ENCODE results near the gene CACNA1H. TPM values are rescaled to one million over a fixed set of nuclear protein-coding genes. Genes with fewer than 3 reads are reported as not detected.

The CACNA1H gene
- total RNA-seq, 2 donors from 2014 or later: 67.3 to 79.2 TPM

GRCh38 chr16:1133810-1134520 lies 18.9 kb upstream of the CACNA1H start:
- intact Hi-C loops (cut with DNase I): no loop called here
- DNase-seq (ENCODE audit: low spot score): no peak

- intact Hi-C loops (cut with DNase I): no loop called here
- no peak for DNase-seq (ENCODE audit: low spot score)
Measured at GRCh38 chr16:1134776-1135458, 18.0 kb upstream of the CACNA1H start.

GRCh38 chr16:1135459-1135825 lies 17.5 kb upstream of the CACNA1H start:
- intact Hi-C loops (cut with DNase I): no loop called here

GRCh38 chr16:1137604-1138003 lies 15.3 kb upstream of the CACNA1H start:
- DNase-seq (ENCODE audit: low spot score): no peak
- intact Hi-C loops (cut with DNase I): no loop called here

More at GRCh38 chr16:1135459-1135825, 17.5 kb upstream of the CACNA1H start:
- no peak for DNase-seq (ENCODE audit: low spot score)

- no peak for DNase-seq (ENCODE audit: low spot score)
Measured at GRCh38 chr16:1140582-1141162, 12.2 kb upstream of the CACNA1H start.

GRCh38 chr16:1141191-1141590 lies 11.7 kb upstream of the CACNA1H start:
- no peak for DNase-seq (ENCODE audit: low spot score)
- intact Hi-C loops (cut with DNase I): no loop called here

More at GRCh38 chr16:1140582-1141162, 12.2 kb upstream of the CACNA1H start:
- intact Hi-C loops (cut with DNase I): no loop called here

- no peak for DNase-seq (ENCODE audit: low spot score)
- intact Hi-C loops (cut with DNase I): no loop called here
Measured at GRCh38 chr16:1141716-1142115, 11.2 kb upstream of the CACNA1H start.

GRCh38 chr16:1142911-1143310 lies 10.0 kb upstream of the CACNA1H start:
- intact Hi-C loops (cut with DNase I): no loop called here
- no peak for DNase-seq (ENCODE audit: low spot score)

GRCh38 chr16:1143761-1144450 lies 9.0 kb upstream of the CACNA1H start:
- intact Hi-C loops (cut with DNase I): no loop called here

GRCh38 chr16:1144476-1145382 lies 8.2 kb upstream of the CACNA1H start:
- intact Hi-C loops (cut with DNase I): loop anchor here in 1 of 2 donors (5.0 kb wide), 1 partner anchor 32 kb away; no protein-coding TSS in a partner anchor
- no peak for DNase-seq (ENCODE audit: low spot score)

More at GRCh38 chr16:1143761-1144450, 9.0 kb upstream of the CACNA1H start:
- DNase-seq (ENCODE audit: low spot score): no peak

- intact Hi-C loops (cut with DNase I): loop anchor here in 1 of 2 donors (5.0 kb wide), 1 partner anchor 33 kb away; no protein-coding TSS in a partner anchor
- no peak for DNase-seq (ENCODE audit: low spot score)
Measured at GRCh38 chr16:1145383-1146100, 7.4 kb upstream of the CACNA1H start.

- no peak for DNase-seq (ENCODE audit: low spot score)
- intact Hi-C loops (cut with DNase I): loop anchor here in 1 of 2 donors (5.0 kb wide), 1 partner anchor 34 kb away; no protein-coding TSS in a partner anchor
Measured at GRCh38 chr16:1146409-1146808, 6.5 kb upstream of the CACNA1H start.

- intact Hi-C loops (cut with DNase I): loop anchor here in 1 of 2 donors (5.0 kb wide), 1 partner anchor 35 kb away; no protein-coding TSS in a partner anchor
Measured at GRCh38 chr16:1147027-1147426, 5.9 kb upstream of the CACNA1H start.

GRCh38 chr16:1149101-1149636 lies 3.7 kb upstream of the CACNA1H start:
- no peak for DNase-seq (ENCODE audit: low spot score)
- intact Hi-C loops (cut with DNase I): loop anchor here in 1 of 2 donors (5.0 kb wide), 1 partner anchor 37 kb away; no protein-coding TSS in a partner anchor

More at GRCh38 chr16:1147027-1147426, 5.9 kb upstream of the CACNA1H start:
- no peak for DNase-seq (ENCODE audit: low spot score)

- no peak for DNase-seq (ENCODE audit: low spot score)
- intact Hi-C loops (cut with DNase I): loop anchor here in 1 of 2 donors (5.0 kb wide), 1 partner anchor 42 kb away; no protein-coding TSS in a partner anchor
Measured at GRCh38 chr16:1150511-1150982, 2.4 kb upstream of the CACNA1H start.

- DNase-seq (ENCODE audit: low spot score): no peak
- intact Hi-C loops (cut with DNase I): loop anchor here in 1 of 2 donors (5.0 kb wide), 1 partner anchor 41 kb away; no protein-coding TSS in a partner anchor
Measured at GRCh38 chr16:1151424-1152122, 1.3 kb upstream of the CACNA1H start.

Measured in posterior vena cava (tissue), 2 donors.